Measurements from ENCODE around the gene CBFB.

DNA sequence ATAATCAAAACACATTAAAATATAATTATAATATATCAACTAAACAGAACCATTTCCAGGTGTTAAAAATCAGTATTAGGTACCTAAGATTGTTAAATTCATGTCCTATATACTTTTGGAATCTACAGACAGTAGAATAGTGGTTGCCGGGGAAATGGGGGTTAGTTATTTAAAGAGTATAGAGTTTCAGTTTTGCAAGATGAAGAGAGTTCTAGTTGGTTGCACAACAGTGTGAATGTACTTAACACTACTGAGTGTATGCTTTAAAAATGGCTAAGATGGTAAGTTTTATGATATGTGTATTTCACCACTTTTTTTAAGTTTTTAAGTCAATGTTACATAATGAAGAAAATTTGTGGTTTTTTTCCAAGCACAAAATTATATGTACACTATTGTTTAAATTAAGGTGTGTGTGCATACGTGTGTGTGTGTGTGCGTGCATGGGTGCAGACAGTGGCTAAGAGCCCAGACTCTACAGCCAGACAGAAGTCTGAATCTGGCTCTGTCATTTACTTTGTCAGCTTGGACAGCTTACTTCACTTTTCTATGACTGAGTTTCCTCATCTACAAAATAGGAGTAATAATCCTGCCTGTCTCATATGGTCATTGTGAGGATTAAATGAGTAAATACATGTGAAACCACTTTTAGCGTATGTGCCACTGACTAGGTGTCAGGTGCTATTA is 55.5 kb downstream of the CBFB start:
- TF ChIP-seq, protein P1, sequence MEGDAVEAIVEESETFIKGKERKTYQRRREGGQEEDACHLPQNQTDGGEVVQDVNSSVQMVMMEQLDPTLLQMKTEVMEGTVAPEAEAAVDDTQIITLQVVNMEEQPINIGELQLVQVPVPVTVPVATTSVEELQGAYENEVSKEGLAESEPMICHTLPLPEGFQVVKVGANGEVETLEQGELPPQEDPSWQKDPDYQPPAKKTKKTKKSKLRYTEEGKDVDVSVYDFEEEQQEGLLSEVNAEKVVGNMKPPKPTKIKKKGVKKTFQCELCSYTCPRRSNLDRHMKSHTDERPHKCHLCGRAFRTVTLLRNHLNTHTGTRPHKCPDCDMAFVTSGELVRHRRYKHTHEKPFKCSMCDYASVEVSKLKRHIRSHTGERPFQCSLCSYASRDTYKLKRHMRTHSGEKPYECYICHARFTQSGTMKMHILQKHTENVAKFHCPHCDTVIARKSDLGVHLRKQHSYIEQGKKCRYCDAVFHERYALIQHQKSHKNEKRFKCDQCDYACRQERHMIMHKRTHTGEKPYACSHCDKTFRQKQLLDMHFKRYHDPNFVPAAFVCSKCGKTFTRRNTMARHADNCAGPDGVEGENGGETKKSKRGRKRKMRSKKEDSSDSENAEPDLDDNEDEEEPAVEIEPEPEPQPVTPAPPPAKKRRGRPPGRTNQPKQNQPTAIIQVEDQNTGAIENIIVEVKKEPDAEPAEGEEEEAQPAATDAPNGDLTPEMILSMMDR (IDR thresholded peaks at IDR 0.05; ENCODE audit: insufficient read depth, low read length) = no peak
- TF ChIP-seq SPI1 (IDR thresholded peaks at IDR 0.05; ENCODE audit: borderline replicate concordance, low read depth) = no peak

All from HL-60 (cell line).